Mesendoderm (in vitro differentiated cells): Measurements from ENCODE around the gene DPYD.

Experiments
- DNase-seq: peaks from one replicate; pipeline ENCODE4 v3.0.0; 2013
- H2AK5ac ChIP-seq: 2 replicates; pipeline ENCODE4 v1.6.1; 2013; ENCODE audit warnings: low read length, inconsistent platforms
- H2BK120ac ChIP-seq: 2 replicates; pipeline ENCODE4 v1.6.1; 2013; ENCODE audit warnings: low read depth, mild to moderate bottlenecking, low read length, moderate library complexity, mixed read lengths
- H2BK15ac ChIP-seq: replicated peaks from 2 replicates; pipeline ENCODE4 v1.6.1; 2013; ENCODE audit warnings: low read depth, mild to moderate bottlenecking, moderate library complexity
- H2BK5ac ChIP-seq: 2 replicates; pipeline ENCODE4 v1.6.1; 2013; ENCODE audit warnings: low read length, inconsistent platforms
- H3K18ac ChIP-seq: 2 replicates; pipeline ENCODE4 v1.6.1; 2013; ENCODE audit warnings: mild to moderate bottlenecking, low read length, mixed read lengths
- H3K23ac ChIP-seq: one replicate; pipeline ENCODE4 v1.6.1; 2013; ENCODE audit warnings: low read length
- H3K27ac ChIP-seq: 2 replicates; pipeline ENCODE4 v1.5.1; 2013; ENCODE audit warnings: low read depth, mild to moderate bottlenecking, inconsistent platforms, low read length, moderate library complexity
- H3K27me3 ChIP-seq: 2 replicates; pipeline ENCODE4 v1.6.1; 2013; ENCODE audit warnings: low read length, control low read depth, mild to moderate bottlenecking, inconsistent platforms; ENCODE audit not compliant: insufficient read depth, poor library complexity
- H3K36me3 ChIP-seq: 2 replicates; pipeline ENCODE4 v1.6.1; 2013; ENCODE audit warnings: low read length, inconsistent platforms; ENCODE audit not compliant: control insufficient read depth, insufficient read depth
- H3K4ac ChIP-seq: one replicate; pipeline ENCODE4 v1.6.1; 2013; ENCODE audit warnings: low read depth, mild to moderate bottlenecking, low read length, moderate library complexity
- H3K4me1 ChIP-seq: 2 replicates; pipeline ENCODE4 v1.6.1; 2013; ENCODE audit warnings: low read depth, low read length, inconsistent platforms; ENCODE audit not compliant: control insufficient read depth
- H3K4me2 ChIP-seq: 2 replicates; pipeline ENCODE4 v1.6.1; 2013; ENCODE audit warnings: low read length
- H3K4me3 ChIP-seq: 2 replicates; pipeline ENCODE4 v1.5.1; 2013; ENCODE audit warnings: mild to moderate bottlenecking, low read length
- H3K56ac ChIP-seq: one replicate; pipeline ENCODE4 v1.6.1; 2013; ENCODE audit warnings: low read length
- H3K79me1 ChIP-seq: 2 replicates; pipeline ENCODE4 v1.6.1; 2013; ENCODE audit warnings: low read length, inconsistent platforms
- H3K79me2 ChIP-seq: 2 replicates; pipeline ENCODE4 v1.6.1; 2013; ENCODE audit warnings: mild to moderate bottlenecking, low read length; ENCODE audit not compliant: control insufficient read depth, insufficient read depth
- H3K9ac ChIP-seq: 2 replicates; pipeline ENCODE4 v1.6.1; 2013; ENCODE audit warnings: low read length, inconsistent platforms
- H4K5ac ChIP-seq: one replicate; pipeline ENCODE4 v1.6.1; 2013; ENCODE audit warnings: low read length
- H4K8ac ChIP-seq: one replicate; pipeline ENCODE4 v1.6.1; 2013; ENCODE audit warnings: low read depth, mild to moderate bottlenecking, control low read depth, low read length, moderate library complexity
- WGBS: extraction: QIAGEN DNeasy Blood & Tissue Kit; methylation state at CpG from one replicate; pipeline ENCODE4 v1.1.7; 2013; ENCODE audit warnings: low lambda C conversion rate, missing lambda C conversion rate; ENCODE audit not compliant: insufficient coverage; ENCODE audit errors: extremely low coverage; 5-methylcytosine and 5-hydroxymethylcytosine counted together

Gene DPYD

DNA sequence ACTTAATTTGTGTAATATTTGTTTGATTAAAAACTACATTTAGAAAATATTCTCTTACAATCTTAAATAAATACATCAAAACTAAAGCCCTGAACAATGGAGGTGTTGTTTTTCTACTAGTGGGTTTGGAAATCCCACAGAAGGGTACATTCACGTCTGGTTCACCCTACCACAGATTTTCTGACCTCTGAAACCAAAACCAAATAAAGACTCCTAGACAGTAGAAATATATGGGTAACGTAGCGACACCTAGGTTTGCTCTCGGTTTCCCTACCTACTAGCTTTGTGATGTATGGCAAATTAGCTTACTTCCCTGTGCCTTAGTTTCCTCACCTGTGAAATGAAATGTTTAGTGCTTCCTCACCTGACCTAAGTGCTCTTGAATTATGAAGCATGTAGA, 312.6 kb downstream of the DPYD start:
- Histone ChIP-seq H2BK5ac (no peak overlapping the region), H3K4me3 (no peak overlapping the region), H3K9ac (no peak overlapping the region), H3K27ac (no peak overlapping the region), H3K18ac (no peak overlapping the region), H3K79me2 (no peaks in the 10 kb centered on the region), H2BK15ac (no peak overlapping the region), H4K8ac (no peak overlapping the region), H3K4me1 (no peaks in the 10 kb centered on the region), H4K5ac (no peak overlapping the region), H3K23ac (no peak overlapping the region), H3K4me2 (no peak overlapping the region), H3K27me3 (no peaks in the 10 kb centered on the region), H3K4ac (no peak overlapping the region), H2AK5ac (no peak overlapping the region), H3K79me1 (no peaks in the 10 kb centered on the region), H2BK120ac (no peak overlapping the region), H3K56ac (no peak overlapping the region), H3K36me3 (no peaks in the 10 kb centered on the region)
- no CpG with 5 or more reads among the region's 4 CpGs for WGBS
- DNase-seq: no peak

- no peak overlapping the region for H2AK5ac ChIP-seq
- no peak overlapping the region for H3K56ac ChIP-seq
- H3K4me1 ChIP-seq: no peaks in the 10 kb centered on the region
- no peak overlapping the region for H3K4ac ChIP-seq
- H3K79me1 ChIP-seq: no peaks in the 10 kb centered on the region
- no peak overlapping the region for H3K4me3 ChIP-seq
- no peak overlapping the region for H4K8ac ChIP-seq
- H3K4me2 ChIP-seq: no peak overlapping the region
- no peak overlapping the region for H2BK120ac ChIP-seq
- H2BK15ac ChIP-seq: no peak overlapping the region
- H2BK5ac ChIP-seq: no peak overlapping the region
- H3K36me3 ChIP-seq: no peaks in the 10 kb centered on the region
- no CpG with 5 or more reads among the region's 5 CpGs for WGBS
- H4K5ac ChIP-seq: no peak overlapping the region
- no peak overlapping the region for H3K18ac ChIP-seq
- no peaks in the 10 kb centered on the region for H3K79me2 ChIP-seq
- no peak overlapping the region for H3K23ac ChIP-seq
- DNase-seq: no peak
- no peak overlapping the region for H3K27ac ChIP-seq
- H3K9ac ChIP-seq: no peak overlapping the region
- no peaks in the 10 kb centered on the region for H3K27me3 ChIP-seq
Observed at GRCh38 chr1:97603776-97604175, 317.1 kb downstream of the DPYD start.

- Histone ChIP-seq H3K79me1 (no peaks in the 10 kb centered on the region), H4K5ac (no peak overlapping the region), H3K23ac (no peak overlapping the region), H3K36me3 (no peaks in the 10 kb centered on the region), H3K56ac (no peak overlapping the region), H3K27ac (no peak overlapping the region), H3K4me1 (no peaks in the 10 kb centered on the region), H3K4ac (no peak overlapping the region), H3K4me3 (no peak overlapping the region), H3K4me2 (no peak overlapping the region), H3K9ac (no peak overlapping the region), H3K79me2 (no peaks in the 10 kb centered on the region), H3K27me3 (no peaks in the 10 kb centered on the region), H4K8ac (no peak overlapping the region), H3K18ac (no peak overlapping the region), H2BK15ac (no peak overlapping the region), H2AK5ac (no peak overlapping the region), H2BK120ac (no peak overlapping the region), H2BK5ac (no peak overlapping the region)
- no CpG with 5 or more reads among the region's 3 CpGs for WGBS
- no peak for DNase-seq
Observed at GRCh38 chr1:97603218-97603617, 317.6 kb downstream of the DPYD start.

- no peak overlapping the region for H2BK5ac ChIP-seq
- no peaks in the 10 kb centered on the region for H3K79me2 ChIP-seq
- no peaks in the 10 kb centered on the region for H3K4me1 ChIP-seq
- no peak overlapping the region for H2BK15ac ChIP-seq
- H2AK5ac ChIP-seq: no peak overlapping the region
- no peak overlapping the region for H3K9ac ChIP-seq
- H3K4me3 ChIP-seq: no peak overlapping the region
- H2BK120ac ChIP-seq: no peak overlapping the region
- H4K5ac ChIP-seq: no peak overlapping the region
- H3K18ac ChIP-seq: no peak overlapping the region
- no peaks in the 10 kb centered on the region for H3K36me3 ChIP-seq
- H3K23ac ChIP-seq: no peak overlapping the region
- H3K79me1 ChIP-seq: no peaks in the 10 kb centered on the region
- WGBS: no CpG with 5 or more reads among the region's 2 CpGs
- H4K8ac ChIP-seq: no peak overlapping the region
- no peak overlapping the region for H3K4ac ChIP-seq
- DNase-seq: peak; percentile 10
- no peak overlapping the region for H3K27ac ChIP-seq
- H3K56ac ChIP-seq: no peak overlapping the region
- no peak overlapping the region for H3K4me2 ChIP-seq
- no peaks in the 10 kb centered on the region for H3K27me3 ChIP-seq
Observed at GRCh38 chr1:97599447-97599846, 321.4 kb downstream of the DPYD start.

GRCh38 chr1:97593192-97593591, 327.6 kb downstream of the DPYD start:
- H3K27ac ChIP-seq: no peak overlapping the region
- no peak overlapping the region for H2AK5ac ChIP-seq
- no peak overlapping the region for H4K5ac ChIP-seq
- H3K23ac ChIP-seq: no peak overlapping the region
- H3K9ac ChIP-seq: no peak overlapping the region
- no peaks in the 10 kb centered on the region for H3K27me3 ChIP-seq
- H3K4me3 ChIP-seq: no peak overlapping the region
- no peak overlapping the region for H3K4ac ChIP-seq
- no peak overlapping the region for H2BK5ac ChIP-seq
- no peaks in the 10 kb centered on the region for H3K36me3 ChIP-seq
- H3K79me2 ChIP-seq: no peaks in the 10 kb centered on the region
- no peak overlapping the region for H4K8ac ChIP-seq
- H3K18ac ChIP-seq: no peak overlapping the region
- H3K56ac ChIP-seq: no peak overlapping the region
- H3K4me2 ChIP-seq: no peak overlapping the region
- no peaks in the 10 kb centered on the region for H3K4me1 ChIP-seq
- no peak overlapping the region for H2BK15ac ChIP-seq
- WGBS: no CpG with 5 or more reads among the region's 8 CpGs
- no peaks in the 10 kb centered on the region for H3K79me1 ChIP-seq
- no peak overlapping the region for H2BK120ac ChIP-seq
- no peak for DNase-seq

GRCh38 chr1:97588772-97589171, 332.1 kb downstream of the DPYD start:
- DNase-seq: no peak
- H2BK15ac ChIP-seq: no peak overlapping the region
- H3K4me2 ChIP-seq: no peak overlapping the region
- no peak overlapping the region for H3K4ac ChIP-seq
- H2BK5ac ChIP-seq: no peak overlapping the region
- no peak overlapping the region for H3K27ac ChIP-seq
- H3K4me1 ChIP-seq: no peaks in the 10 kb centered on the region
- no peak overlapping the region for H4K8ac ChIP-seq
- H3K36me3 ChIP-seq: no peaks in the 10 kb centered on the region
- H3K23ac ChIP-seq: no peak overlapping the region
- no peak overlapping the region for H2AK5ac ChIP-seq
- H3K4me3 ChIP-seq: no peak overlapping the region
- no peak overlapping the region for H3K18ac ChIP-seq
- H3K27me3 ChIP-seq: no peaks in the 10 kb centered on the region
- no peak overlapping the region for H3K9ac ChIP-seq
- H3K56ac ChIP-seq: no peak overlapping the region
- H3K79me1 ChIP-seq: no peaks in the 10 kb centered on the region
- H2BK120ac ChIP-seq: no peak overlapping the region
- H4K5ac ChIP-seq: no peak overlapping the region
- no peaks in the 10 kb centered on the region for H3K79me2 ChIP-seq
